ENCODE data around the gene IL16.
"Not testable (repeated sequence)": the region's sequence is repeated elsewhere in the genome, so short reads cannot be mapped to it uniquely, and the experiment has no call there.

Gene IL16

GRCh38 chr15:81207987-81208386 is 11.3 kb downstream of the IL16 start:
- not testable (repeated sequence) for DNase-seq (ENCODE audit: low read depth in 2 of 2)

GRCh38 chr15:81209635-81210034 is 13.0 kb downstream of the IL16 start:
- DNase-seq (ENCODE audit: low read depth in 2 of 2) = no peak

GRCh38 chr15:81211376-81211775 is 14.7 kb downstream of the IL16 start:
- DNase-seq (ENCODE audit: low read depth in 2 of 2) = no peak

- no peak for DNase-seq (ENCODE audit: low read depth in 2 of 2)
These were observed 17.3 kb downstream of the IL16 start for GRCh38 chr15:81213982-81214381.

DNA sequence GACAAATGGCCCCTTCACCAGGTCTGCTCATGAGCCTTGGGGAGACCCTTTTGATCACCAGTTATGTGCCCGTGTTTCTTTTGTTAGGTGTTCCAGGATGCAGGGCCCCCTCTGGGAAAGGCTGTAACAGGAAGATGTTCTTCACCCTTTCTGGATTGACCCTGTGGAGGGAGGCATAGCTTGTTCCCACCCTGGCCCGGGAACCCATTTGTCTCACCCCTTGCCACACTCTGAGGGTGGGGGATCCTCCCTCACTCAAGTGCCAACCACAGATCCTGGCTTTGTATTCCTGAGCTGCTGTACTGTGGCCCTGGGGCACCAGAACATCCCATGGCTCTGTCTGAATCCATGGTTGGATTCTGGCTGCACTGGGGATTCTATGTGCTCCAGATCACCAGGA is 18.9 kb downstream of the IL16 start:
- no peak for DNase-seq (ENCODE audit: low read depth in 2 of 2)

DNA sequence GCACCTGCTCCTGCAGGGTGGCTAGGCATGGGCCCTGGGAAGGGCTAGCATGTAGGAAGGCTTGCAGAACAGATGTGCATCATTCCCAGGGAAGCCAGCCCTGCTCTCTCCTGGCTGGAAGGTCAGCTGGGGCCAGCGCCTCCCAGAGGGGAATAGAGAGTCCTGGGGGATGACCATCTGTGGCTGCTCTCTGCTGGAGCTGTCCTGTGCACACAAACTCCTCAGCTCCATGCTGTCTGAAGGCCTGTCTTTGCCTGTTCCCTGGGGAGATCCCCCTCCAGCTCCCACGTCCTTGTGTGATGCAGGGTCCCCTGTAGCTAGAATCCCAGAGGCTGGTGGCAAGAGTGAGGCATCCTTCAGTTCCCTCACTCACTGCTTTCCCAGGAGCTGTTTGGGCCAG is 19.3 kb downstream of the IL16 start:
- DNase-seq (ENCODE audit: low read depth in 2 of 2) = no peak

- no peak for DNase-seq (ENCODE audit: low read depth in 2 of 2)
These were observed 19.7 kb downstream of the IL16 start for GRCh38 chr15:81216422-81216821.

- DNase-seq (ENCODE audit: low read depth in 2 of 2) = no peak
These were observed 24.8 kb downstream of the IL16 start for GRCh38 chr15:81221449-81221848.

DNA sequence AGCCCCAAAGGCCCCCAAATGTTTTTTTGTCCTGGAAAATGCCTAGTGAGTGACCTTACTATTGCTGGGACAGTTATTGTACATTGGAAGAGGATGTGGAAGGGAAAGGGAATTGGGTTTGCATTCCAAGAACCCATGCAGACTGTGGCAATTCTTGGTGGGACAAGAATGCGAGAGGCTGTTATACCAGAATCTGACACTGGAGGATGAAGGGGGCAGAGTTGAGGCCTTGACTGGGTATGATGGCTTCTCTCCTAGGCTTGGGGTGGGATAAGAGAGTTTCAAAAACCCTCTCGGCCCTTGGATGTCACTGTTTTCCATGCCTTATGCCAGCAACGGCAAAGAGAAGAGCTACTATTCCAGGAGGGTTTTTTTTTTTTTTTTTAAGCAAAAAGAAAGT is 25.3 kb downstream of the IL16 start:
- no peak for DNase-seq (ENCODE audit: low read depth in 2 of 2)

DNA sequence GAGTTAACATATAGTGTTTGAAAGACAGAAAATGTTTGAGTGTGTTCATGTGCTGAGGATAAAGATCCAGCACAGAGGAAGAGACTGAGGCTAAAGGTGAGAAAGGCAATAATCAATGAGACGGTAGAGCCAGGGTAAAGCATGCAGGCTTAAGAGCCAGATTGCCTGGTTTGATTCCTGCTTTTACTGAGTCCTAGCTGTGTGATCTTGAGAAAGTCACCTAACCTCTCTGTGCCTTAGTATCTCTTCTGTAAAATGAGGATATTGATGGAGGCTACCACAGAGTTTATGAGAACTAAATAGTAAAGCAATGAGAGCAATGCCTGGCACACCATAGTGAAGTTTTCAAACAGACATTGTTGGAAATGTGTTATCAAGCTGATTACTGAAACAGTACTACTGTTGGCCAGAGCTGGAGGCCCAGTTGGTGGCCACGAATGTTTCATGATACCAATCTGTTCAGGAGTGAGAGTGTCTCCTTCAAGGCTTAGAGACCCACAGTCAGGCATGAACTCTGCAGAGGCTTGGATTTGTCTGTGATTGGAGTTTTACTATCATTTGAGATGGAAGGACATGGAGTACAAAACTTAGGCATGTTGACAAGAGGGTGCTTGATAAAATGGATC is 26.8 kb downstream of the IL16 start:
- no peak for DNase-seq (ENCODE audit: low read depth in 2 of 2)

DNA sequence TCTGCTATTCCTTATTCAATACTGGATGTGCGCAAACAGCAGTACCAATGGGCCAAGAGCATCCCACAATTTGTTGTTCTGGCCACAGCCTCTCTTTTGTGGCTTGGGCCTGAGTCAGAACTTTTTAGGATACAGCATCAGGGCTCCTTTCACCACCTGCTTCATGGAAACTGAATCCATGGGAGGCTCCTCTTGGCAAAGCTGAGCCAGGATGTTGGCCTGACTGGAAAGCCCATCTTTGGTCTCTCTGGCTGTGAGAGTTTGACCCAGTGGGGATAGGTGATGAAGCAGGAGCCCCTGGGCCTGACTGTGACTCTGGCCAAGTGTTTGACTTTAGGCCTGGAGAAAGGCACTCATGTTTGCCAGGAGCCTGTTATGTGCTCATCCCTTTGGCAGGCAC is 27.6 kb downstream of the IL16 start:
- no peak for DNase-seq (ENCODE audit: low read depth in 2 of 2)

GRCh38 chr15:81225161-81225671 is 28.5 kb downstream of the IL16 start:
- no peak for DNase-seq (ENCODE audit: low read depth in 2 of 2)

- no peak for DNase-seq (ENCODE audit: low read depth in 2 of 2)
These were observed 31.0 kb downstream of the IL16 start for GRCh38 chr15:81227716-81228115.

- DNase-seq (ENCODE audit: low read depth in 2 of 2) = no peak
These were observed 32.9 kb downstream of the IL16 start for GRCh38 chr15:81229586-81229985.

DNA sequence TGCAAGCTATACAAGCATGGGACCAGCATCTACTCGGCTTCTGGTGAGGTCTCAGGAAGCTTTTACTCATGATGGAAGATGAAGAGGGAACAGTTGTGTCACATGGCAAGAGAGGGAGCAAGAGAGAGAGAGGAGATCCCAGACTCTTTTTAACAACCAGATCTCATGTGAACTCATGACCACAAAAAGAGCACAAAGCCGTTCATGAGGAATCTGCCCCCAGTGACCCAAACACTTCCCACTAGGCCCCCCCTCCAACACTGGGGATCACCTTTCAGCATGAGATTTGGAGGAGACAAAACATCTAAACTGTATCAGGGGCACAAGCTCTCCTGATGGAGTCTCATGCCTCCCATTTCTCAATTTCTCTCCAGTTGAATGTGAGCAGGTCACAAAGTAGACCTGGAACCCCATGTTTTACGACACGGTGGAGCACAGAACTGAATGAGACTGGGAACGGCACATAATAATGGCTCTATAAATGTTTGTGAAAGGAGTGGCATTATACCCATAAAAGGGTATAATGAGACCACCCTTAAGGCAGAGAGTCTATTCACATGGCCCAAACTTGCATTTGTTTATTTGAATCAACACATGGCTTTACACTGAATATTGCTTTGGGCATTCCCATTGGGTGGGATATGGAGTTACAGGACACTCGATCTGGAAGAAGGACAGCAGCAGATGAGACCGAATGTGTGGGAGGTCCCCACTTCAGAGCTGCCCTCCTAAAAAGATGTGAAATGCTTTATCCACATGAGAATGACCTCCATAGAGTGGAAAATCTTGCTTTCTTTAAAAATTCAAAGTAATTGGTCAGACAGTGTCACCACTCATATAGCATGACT is 38.8 kb downstream of the IL16 start:
- DNase-seq (ENCODE audit: low read depth in 2 of 2) = no peak

DNA sequence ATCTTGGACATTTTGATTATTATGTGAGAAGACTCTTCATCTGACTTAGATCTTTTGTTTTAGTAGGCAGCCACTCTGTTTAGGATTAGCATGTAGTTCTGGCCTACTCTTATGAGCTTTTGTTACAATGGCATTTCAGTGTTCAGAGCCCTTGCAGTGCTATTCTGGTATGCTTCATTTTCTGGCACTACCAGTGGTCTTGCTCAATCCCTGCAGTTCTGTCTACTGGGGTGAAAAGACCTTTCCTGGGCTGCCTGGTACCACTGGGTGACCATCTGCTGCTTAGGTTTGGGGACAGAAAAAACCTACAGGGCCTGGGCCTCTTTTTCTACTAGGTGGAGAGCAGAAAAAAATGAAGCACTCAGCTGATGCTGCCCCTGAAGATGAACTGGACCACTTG is 42.5 kb downstream of the IL16 start:
- no peak for DNase-seq (ENCODE audit: low read depth in 2 of 2)

GRCh38 chr15:81242778-81243177 is 46.1 kb downstream of the IL16 start:
- no peak for DNase-seq (ENCODE audit: low read depth in 2 of 2)

DNA sequence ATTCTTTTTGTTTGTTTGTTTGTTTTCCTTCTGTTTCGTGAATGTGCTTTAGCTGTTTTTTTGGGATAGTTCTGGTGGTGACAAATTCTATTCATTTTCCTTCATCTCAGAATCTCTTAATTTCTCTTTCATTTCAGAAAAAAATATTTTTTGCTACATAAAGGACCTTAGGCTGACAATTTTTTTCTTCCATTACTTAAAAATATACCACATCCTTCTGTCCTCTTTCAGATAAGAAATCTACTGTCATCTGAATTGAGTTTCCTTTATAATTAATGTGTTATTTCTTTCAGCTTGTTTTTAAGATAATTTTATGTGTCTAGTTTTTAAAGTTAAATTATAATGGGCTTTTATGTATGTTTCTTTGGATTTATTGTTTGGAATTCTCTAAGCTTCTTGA is 47.6 kb downstream of the IL16 start:
- no peak for DNase-seq (ENCODE audit: low read depth in 2 of 2)

GRCh38 chr15:81253846-81254245 is 57.2 kb downstream of the IL16 start:
- no peak for DNase-seq (ENCODE audit: low read depth in 2 of 2)

DNA sequence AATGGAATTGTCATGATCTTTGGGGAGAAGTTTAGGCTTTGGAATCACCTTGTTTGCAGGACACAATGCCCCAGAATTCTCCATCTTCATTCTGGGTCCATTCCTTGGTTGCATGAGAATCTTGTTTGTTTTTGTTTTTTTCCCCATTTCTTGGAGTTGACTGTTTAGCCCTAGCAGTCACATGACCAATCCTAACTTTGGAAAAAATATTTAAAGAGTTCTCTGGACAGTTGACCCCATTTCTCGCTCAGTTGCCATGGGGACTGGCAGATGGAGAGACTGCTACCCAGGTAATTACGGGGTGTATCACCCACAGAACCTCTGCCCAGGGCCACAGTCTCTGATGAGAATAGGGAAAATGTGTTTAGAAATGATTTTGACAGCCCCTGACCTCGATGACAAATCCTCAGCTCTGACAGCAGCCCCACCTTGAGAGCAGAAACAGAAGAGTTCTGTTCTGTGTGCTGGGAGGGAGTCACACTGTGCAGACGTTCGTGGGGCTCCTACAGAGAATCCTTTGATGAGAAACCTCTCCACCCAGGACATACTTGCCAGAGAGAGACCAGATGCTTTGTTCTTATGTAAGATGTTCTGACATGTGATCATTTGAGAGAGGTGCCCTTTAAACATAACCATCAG is 57.7 kb downstream of the IL16 start:
- no peak for DNase-seq (ENCODE audit: low read depth in 2 of 2)

DNA sequence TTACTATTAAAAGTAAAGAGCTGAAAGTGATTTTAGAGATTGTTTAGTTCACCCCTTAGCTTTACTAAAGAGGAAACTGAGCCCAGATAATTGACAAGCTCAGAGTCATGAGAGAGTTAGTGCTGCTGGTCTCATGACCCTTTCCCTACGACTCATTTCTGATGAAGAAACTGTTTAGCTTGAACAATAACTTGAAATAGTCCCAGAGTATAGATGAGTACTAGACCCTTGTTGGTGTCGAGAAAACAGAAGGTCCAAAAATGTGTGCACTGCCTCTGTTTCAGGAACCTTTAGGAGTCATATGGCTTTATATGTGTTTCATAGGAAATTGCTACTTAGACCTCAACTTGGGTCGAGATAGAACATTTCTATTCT is 58.2 kb downstream of the IL16 start:
- no peak for DNase-seq (ENCODE audit: low read depth in 2 of 2)

- DNase-seq (ENCODE audit: low read depth in 2 of 2) = no peak
These were observed 58.8 kb downstream of the IL16 start for GRCh38 chr15:81255315-81255957.
